HepG2 (cell line): ENCODE results near the gene SYNJ2. TPM values are rescaled to one million over a fixed set of nuclear protein-coding genes. Genes with fewer than 3 reads are reported as not detected.

Source experiments
- AGO2 ChIP-seq: fragments of 200-400 bp; formaldehyde crosslinking; optimal IDR thresholded peaks from 2 replicates; pipeline ENCODE3; 2017; ENCODE audit warnings: mild to moderate bottlenecking, low read depth, low read length, moderate library complexity
- ATF7-NPFF ChIP-seq: sonication (generic); formaldehyde crosslinking; IDR thresholded peaks from 2 replicates; pipeline ENCODE4 v1.8.1; 2023; ENCODE audit warnings: mild to moderate bottlenecking, low read depth, missing genetic modification reagents, moderate library complexity
- CREM ChIP-seq, 2 experiments: sonication (generic) in 1 of 2; formaldehyde crosslinking in 1 of 2; IDR thresholded peaks; 2 replicates each; pipeline versions ENCODE4 v1.4.0 to v1.6.1; 2016 to 2020; ENCODE audit warnings: antibody characterized with exemption in 1 of 2, mild to moderate bottlenecking in 1 of 2, missing genetic modification reagents in 1 of 2
- CSRNP1 ChIP-seq: sonication (generic); formaldehyde crosslinking; IDR thresholded peaks from 2 replicates; pipeline ENCODE4 v1.8.1; 2023; ENCODE audit warnings: mild to moderate bottlenecking, missing genetic modification reagents
- HCFC1 ChIP-seq: fragments of 150-350 bp; IDR thresholded peaks from 2 replicates; pipeline ENCODE4 v1.6.1; 2014; ENCODE audit warnings: low read depth, low read length
- HNF4G ChIP-seq, 2 experiments: sonication (generic) in 1 of 2; formaldehyde crosslinking in 1 of 2; IDR thresholded peaks; 2 replicates each; pipeline versions ENCODE4 v1.4.0 to v1.6.1; 2011 to 2020; ENCODE audit warnings: borderline replicate concordance in 2 of 2, low read depth in 2 of 2, mild to moderate bottlenecking in 2 of 2, low read length in 1 of 2, missing genetic modification reagents in 1 of 2, moderate library complexity in 1 of 2
- NFE2L2 ChIP-seq: fragments of 150-350 bp; IDR thresholded peaks from 2 replicates; pipeline ENCODE4 v1.6.1; 2014; ENCODE audit warnings: low read length
- PRPF4 ChIP-seq: fragments of 200-400 bp; formaldehyde crosslinking; IDR thresholded peaks from 2 replicates; pipeline ENCODE4 v1.6.1; 2016; ENCODE audit warnings: low read length, low read depth; ENCODE audit not compliant: poor library complexity, severe bottlenecking
- RXRA ChIP-seq: sonication (generic); formaldehyde crosslinking; IDR thresholded peaks from 2 replicates; pipeline ENCODE4 v1.5.1; 2020; ENCODE audit warnings: missing genetic modification reagents
- SMC3 ChIP-seq: IDR thresholded peaks from 2 replicates; pipeline ENCODE4 v1.6.1; 2011; ENCODE audit warnings: low read length, improper control_type of control experiment
- TEF ChIP-seq: sonication (generic); formaldehyde crosslinking; IDR thresholded peaks from 2 replicates; pipeline ENCODE4 v1.5.0; 2020; ENCODE audit warnings: missing genetic modification reagents
- ZHX1 ChIP-seq: sonication (generic); formaldehyde crosslinking; IDR thresholded peaks from 2 replicates; pipeline ENCODE4 v1.8.1; 2022; ENCODE audit warnings: low read depth, mild to moderate bottlenecking, missing genetic modification reagents
- ZNF12 ChIP-seq: sonication (generic); formaldehyde crosslinking; IDR thresholded peaks from 2 replicates; pipeline ENCODE4 v1.5.0; 2020; ENCODE audit warnings: missing genetic modification reagents
- ZNF382 ChIP-seq: sonication (generic); formaldehyde crosslinking; IDR thresholded peaks from 2 replicates; pipeline ENCODE4 v1.5.0; 2020; ENCODE audit warnings: missing genetic modification reagents, mild to moderate bottlenecking, borderline replicate concordance
- ZNF598 ChIP-seq: sonication (generic); formaldehyde crosslinking; IDR thresholded peaks from 2 replicates; pipeline ENCODE4 v1.5.1; 2020; ENCODE audit warnings: mild to moderate bottlenecking, missing genetic modification reagents, borderline replicate concordance
- ZNF644 ChIP-seq: IDR thresholded peaks from 2 replicates; pipeline ENCODE4 v1.6.1; 2016; ENCODE audit warnings: low read depth
- ZNF766 ChIP-seq: sonication (generic); formaldehyde crosslinking; IDR thresholded peaks from 2 replicates; pipeline ENCODE4 v1.5.0; 2020; ENCODE audit warnings: missing genetic modification reagents, borderline replicate concordance
- ZXDC ChIP-seq: sonication (generic); formaldehyde crosslinking; IDR thresholded peaks from 2 replicates; pipeline ENCODE4 v1.5.0; 2020; ENCODE audit warnings: mild to moderate bottlenecking, missing genetic modification reagents
- polyA plus RNA-seq, 8 experiments: library from polyadenylated mRNA; depleted of rRNA in 3 of 8; stranded (reverse) in 7 of 8; unstranded in 1 of 8; fragments of >200 nt; fragmentation: Illumina TruSeq in 4 of 8; extraction: Trizol in 4 of 8; gene quantifications; 2 replicates each; pipeline versions ENCODE4 v1.2.1 to v1.2.3, GENCODE V29; 2011 to 2016; ENCODE audit warnings: low read depth in 4 of 8, missing spikeins in 1 of 8, mixed read lengths in 1 of 8; ENCODE audit not compliant: insufficient read depth in 1 of 8
- total RNA-seq, 5 experiments: library from RNA; depleted of rRNA; stranded (reverse); fragments of >200 nt; fragmentation: Illumina TruSeq; extraction: Trizol; gene quantifications; 2 replicates each; pipeline ENCODE4 v1.2.3, GENCODE V29; 2016; ENCODE audit warnings: low read depth in 1 of 5

SYNJ2 gene
- total and polyA plus RNA-seq, 2 of the 13 experiments (the other 11 are each of a cell fraction or from before 2014, with no cell fraction given), result 39.1 to 57.6 TPM

- TF ChIP-seq ZXDC (CRISPR knock-in tag) (no peak), CREM (IDR thresholded peaks at IDR 0.05) (no peak), CREM (CRISPR knock-in tag; IDR thresholded peaks at IDR 0.05) (no peak), ZNF382 (CRISPR knock-in tag) (no peak), ZNF644 (CRISPR knock-in tag) (no peak), ATF7-NPFF (CRISPR knock-in tag) (no peak), RXRA (CRISPR knock-in tag) (no peak), ZNF12 (CRISPR knock-in tag) (no peak), HNF4G (IDR thresholded peaks at IDR 0.05; ENCODE audit: borderline replicate concordance, low read depth, low read length) (no peak), HNF4G (CRISPR knock-in tag; IDR thresholded peaks at IDR 0.05; ENCODE audit: borderline replicate concordance, low read depth) (no peak; the same call in 1 of the 2 replicates), ZHX1 (CRISPR knock-in tag) (0 out of 2 replicates have a peak, but pooled peaks have one; percentile 63), TEF (no peak), AGO2 (no peak), PRPF4 (no peak), HCFC1 (no peak), NFE2L2 (no peak), CSRNP1 (CRISPR knock-in tag) (no peak), SMC3 (peak; percentile 20; the same call in 1 of the 2 replicates), ZNF766 (CRISPR knock-in tag) (no peak), ZNF598 (CRISPR knock-in tag) (no peak)
Observed at GRCh38 chr6:157952861-157953351, 28.8 kb upstream of the SYNJ2 start (continued).
